GM19463 (cell line): ENCODE results near the gene TUFT1.

Experiments used
- ATAC-seq: cut with Tn5 transposase; IDR thresholded peaks from one replicate; pipeline ENCODE4 v1.9.1; 2021; ENCODE audit warnings: mild to moderate bottlenecking, moderate library complexity; ENCODE audit not compliant: unreplicated experiment

The TUFT1 gene, protein sequence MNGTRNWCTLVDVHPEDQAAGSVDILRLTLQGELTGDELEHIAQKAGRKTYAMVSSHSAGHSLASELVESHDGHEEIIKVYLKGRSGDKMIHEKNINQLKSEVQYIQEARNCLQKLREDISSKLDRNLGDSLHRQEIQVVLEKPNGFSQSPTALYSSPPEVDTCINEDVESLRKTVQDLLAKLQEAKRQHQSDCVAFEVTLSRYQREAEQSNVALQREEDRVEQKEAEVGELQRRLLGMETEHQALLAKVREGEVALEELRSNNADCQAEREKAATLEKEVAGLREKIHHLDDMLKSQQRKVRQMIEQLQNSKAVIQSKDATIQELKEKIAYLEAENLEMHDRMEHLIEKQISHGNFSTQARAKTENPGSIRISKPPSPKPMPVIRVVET

DNA sequence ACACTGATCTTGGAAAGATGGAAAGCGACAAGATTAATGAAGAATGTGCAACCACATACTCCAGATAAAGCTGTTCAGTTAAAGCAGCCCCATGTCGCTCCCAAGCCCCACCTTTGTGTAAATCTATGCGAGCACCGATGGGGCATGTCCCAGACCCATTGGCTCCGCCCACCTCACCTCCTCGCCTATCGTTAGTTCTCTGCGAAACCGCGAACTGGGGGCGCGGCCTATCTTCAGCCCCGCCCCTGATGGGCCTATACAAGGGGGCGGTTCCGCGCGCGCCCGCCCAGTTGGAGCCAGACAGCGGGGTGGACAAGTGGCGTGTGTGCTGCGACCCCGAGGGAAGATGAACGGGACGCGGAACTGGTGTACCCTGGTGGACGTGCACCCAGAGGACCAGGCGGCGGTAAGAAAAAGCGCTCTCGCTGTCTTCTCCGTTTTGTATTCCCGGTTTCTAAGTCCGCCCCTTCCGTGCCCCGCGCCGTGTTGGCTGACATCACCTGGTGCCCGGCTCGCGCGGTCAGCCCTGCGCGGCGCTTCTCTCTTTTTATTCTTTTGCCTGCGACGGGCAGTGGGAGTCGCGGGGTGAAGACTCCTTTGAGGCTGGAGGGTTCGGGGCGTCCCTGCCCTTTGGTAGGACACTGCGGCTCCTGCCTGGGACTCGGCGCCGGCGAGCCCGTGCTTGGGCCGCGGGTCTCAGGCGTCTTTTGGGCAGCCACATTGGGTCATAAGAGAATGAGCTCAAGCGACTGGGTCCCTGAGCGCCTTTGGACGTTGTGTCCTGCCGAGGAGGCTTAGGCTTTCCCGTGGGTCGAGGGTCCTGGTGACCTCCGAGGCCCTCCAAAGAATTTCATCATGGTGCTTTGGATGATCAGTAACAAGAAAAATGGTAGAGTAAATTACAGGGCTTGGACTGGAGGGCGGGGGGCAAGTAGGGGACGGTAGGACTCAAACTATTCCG lies at the start of gene TUFT1:
Gene TUFT1, plus strand, starts transcription at position 289 of the 961 bp plus-strand sequence. Its CDS starts 58 bp downstream, at position 347.
- ATAC-seq = peak; percentile 97

DNA sequence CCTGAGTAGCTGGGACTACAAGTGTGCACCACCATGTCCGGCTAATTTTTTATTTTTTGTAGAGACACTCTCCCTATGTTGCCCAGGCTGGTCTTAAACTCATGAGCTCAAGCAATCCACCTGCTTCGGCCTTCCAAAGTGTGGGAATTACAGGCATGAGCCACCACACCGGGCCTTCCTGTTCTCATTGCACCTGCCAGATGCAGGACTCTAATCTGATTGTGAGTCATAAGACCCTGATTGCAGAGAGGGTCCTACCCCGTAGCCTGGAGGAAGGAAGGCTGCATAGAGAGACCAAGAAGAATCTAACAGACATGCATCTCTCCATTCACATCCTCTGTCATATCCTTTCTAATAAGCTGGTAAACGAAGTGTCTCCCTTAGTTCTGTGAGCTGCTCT lies 48.5 kb upstream of the TUFT1 start:
- no peak for ATAC-seq

DNA sequence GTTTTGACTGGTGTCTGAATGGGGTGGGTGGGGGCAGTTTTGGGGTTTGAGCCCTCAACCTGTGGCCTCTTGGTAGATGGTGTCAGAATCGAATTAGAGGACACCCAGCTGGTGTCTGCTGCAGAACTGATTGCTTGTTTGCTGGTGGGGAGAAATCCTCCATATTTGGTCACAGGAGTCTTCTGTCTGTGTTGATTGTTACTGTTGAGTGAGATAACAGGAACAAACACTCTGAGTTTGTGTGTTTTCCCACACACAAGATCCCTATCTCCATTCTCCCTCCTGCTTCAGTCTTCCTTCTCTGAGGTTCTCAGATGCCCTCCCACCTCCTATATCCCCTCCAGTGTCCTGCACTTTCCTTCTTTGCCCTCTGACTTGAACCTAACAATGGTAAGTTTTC lies 48.0 kb upstream of the TUFT1 start:
- ATAC-seq = no peak

DNA sequence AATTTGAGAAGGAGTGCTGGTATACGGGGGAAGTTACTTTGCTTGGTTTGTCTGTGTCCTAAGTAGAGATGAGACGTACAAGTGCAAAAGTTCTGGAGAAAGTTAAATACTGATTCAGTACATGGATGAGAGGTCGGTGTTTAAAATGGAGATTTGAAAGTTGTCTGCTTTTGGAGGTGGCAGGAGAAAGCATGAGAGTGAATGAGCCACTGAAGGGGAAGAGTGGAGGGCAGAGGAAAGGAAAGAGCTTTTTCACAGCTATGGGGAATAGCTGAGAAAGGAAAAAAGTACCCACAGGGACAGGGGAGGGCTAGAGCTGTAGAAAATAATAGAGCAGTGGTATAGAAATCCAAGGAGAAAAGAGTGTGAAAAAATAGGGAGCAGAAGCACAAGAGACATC lies 47.1 kb upstream of the TUFT1 start:
- no peak for ATAC-seq

DNA sequence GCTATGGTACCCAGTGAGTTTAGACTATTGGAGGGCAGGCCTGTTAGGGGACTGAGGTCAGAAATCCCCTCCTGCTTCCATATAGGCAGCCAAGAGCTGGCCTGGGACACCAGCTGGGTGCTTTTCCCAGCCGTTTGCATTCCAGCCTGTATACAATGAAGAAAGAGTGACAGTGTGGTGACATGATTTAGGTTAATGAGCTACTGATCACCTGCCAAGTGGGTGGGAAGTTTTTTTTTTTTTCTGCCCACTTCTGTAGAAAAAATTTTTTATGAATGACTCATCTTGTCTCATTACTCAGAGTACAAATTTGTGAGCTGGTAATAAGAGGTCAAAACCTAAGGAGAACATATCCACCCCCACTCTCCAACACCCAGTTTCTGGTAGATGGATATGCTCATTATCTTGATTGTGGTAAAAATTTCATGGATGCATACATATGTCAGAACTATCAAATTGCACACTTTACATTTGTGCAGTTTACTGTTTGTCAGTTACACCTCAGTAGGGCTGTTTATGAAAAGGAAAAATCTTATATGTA lies 45.3 kb upstream of the TUFT1 start:
- peak; percentile 54 for ATAC-seq

DNA sequence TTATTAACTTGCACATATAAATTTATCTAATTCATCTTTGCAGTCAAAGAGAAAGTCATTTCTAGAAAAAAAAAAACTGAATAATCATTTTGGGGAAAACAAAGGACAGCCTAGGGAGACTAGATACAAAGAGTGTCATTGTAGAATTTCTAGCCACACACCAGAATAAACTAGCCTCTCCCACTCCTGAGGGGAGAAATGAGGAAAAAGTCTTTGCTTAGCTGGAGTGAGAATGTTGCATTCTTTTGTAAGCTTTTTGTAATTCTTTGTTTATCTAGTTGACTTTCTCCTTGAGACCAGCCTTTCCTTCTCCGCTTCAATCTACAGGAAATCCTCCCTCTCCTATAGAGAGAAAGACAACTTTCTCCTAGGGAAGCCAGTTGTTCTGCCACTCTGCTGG lies 44.8 kb upstream of the TUFT1 start:
- ATAC-seq = no peak

DNA sequence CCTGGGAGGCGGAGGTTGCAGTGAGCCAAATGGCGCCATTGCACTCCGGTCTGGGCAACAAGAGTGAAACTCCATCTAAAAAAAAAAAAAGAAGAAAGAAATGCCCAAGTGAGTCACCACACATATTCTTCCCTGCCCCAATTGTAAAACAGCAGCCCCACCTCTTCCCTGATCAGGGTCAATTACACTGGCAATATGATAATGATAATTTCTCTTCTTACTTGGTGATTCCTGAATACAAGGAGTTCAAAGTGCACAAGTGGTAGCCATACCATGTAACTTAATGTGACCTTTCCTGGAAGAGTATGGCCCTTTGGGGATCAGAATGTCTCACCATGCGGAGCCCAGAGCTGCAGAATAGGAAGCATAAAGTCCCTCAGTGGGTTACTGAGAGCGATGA lies 40.7 kb upstream of the TUFT1 start:
- ATAC-seq = no peak

DNA sequence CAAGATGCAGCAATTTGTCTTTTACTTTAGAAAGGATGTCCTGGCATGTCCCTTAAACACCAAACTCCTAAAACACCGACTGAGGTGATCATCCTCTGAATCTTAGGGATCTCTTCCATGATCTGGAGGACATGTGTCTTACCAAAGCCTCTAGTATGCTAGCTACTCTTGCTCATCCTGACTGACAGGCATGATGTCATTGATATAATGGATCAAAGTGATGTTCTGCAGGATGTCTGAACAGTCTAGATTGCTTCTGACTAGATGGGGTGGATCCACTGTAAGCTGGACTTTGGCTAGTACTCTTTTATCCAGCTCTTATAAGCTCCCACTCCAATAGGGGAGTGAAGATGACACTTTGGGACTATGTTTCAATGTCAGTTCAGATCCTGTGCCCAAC lies 40.2 kb upstream of the TUFT1 start:
- no peak for ATAC-seq

DNA sequence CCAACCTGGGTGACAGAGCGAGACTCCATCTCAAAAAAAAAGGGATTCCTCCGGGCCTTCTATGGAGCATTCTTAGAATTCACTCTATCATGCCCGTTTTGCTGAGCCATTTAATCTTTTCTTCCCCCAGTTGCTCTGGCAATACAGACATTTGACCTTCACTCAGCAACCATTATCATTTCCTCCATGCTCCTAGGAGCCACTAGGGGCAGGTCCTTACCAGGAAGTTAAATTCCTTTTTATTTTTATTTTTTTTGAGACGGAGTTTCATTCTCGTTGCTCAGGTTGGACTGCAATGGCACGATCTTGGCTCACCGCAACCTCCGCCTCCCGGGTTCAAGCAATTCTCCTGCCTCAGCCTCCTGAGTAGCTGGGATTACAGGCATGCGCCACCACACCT lies 38.6 kb upstream of the TUFT1 start:
- ATAC-seq = no peak

DNA sequence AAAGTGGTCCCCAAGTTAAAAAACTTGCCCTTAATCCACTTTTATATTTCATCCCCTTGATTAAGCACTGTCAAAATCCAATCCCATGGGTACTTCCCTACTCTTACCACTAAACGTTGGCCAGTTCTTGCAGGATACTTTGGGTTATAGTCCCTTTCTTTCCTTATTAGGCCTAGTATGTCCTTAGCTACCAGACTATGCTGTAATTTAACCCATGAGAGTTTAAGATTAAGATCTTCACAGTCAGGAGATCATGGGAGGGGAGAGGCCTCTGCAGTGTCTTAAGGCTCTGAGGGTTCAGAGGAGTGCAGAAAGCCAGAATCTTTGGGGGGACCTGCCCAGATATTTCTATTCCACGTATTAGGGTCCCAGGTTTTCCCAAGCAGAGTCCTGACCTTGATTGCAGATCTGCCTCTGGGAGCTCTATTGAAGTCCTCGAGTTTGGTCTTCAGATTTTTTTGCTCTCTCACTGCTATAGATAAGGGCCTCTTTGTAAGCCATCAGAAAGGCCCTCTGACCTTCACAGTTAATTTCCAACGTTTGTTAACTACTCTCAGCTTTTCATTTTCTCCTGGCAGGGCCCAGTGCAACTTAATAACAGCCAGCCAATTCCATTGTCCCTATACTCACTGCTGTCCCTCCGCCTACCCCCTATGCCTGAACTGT lies 37.9 kb upstream of the TUFT1 start:
- no peak for ATAC-seq

DNA sequence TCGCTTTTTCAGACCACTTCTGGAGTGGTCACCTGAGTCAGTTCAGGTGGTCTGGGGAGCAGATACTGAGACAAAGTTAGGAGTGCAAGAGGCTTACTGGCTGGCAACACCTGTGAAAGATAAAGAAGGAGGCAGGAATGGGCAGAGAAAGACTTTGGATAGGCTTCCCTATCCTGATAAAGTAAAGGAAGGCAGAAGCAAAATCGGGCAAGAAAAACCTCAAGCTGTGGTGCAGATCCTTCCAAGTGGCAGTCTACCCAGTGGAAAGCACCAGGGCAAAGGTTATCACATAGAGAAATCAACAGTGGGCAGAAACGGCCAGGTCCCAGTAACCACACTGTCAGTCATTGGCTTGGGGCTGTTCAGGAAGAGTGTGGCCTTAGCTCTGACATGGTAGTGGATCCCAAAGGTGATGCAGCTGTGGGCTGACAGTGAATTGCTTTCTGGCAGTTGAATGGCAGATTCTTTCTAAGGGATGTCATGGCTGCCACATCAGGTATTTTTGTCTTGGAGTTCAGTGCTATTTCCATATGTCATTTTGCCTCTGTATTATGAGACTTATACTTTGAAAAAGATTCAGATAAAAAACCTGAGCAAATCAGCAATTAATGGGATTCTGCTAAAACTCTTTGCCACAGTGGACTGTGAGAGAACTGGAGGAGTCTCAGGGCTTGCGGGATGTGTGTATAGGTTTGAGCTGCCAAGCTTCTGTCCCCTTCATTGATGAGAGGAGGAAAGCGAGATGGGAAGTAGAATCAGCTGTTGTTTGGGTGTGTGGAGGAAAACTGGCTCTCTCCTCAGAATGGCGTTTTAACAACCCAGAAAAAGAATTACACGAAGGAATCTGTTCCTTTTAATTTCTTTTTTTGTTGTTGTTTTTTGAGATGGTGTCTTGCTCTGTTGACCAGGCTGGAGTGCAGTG lies 37.0 kb upstream of the TUFT1 start:
- ATAC-seq = no peak

DNA sequence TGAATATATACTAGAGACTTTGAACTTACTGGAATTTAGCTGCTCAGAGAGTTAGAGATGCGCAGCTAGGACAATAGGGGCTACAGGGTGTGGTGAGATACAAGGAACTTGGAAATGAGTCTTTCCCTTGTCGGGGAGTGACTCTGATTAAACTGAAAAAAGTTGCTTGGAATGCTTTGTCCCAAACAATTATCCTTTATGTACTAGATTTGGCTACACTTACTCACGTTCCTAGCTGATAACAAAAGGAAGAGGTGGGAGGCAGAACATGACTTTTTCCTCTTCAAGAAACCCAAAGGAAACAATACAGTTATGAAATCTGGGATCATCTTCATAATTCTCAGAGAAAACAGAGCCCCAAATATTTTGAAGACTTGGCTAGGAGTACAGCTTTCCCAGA lies 35.9 kb upstream of the TUFT1 start:
- ATAC-seq = no peak

DNA sequence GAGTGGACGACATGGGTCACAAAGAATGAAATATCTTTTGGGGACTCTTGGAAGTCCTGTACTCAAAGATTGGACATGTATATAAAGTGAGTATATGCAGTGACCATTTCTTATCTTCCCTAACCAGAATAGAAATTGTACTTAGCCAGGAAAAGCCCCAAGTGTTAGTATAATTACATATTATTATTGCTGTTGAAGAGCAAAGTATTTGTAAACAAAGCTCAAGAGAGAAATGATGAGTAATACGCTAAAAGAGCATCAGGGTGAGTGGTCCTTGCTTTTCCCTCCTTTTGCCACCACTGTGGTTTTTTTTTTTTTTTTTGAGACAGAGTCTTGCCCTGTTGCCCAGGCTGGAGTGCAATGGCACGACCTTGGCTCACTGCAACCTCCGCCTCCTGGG lies 35.4 kb upstream of the TUFT1 start:
- ATAC-seq = no peak

DNA sequence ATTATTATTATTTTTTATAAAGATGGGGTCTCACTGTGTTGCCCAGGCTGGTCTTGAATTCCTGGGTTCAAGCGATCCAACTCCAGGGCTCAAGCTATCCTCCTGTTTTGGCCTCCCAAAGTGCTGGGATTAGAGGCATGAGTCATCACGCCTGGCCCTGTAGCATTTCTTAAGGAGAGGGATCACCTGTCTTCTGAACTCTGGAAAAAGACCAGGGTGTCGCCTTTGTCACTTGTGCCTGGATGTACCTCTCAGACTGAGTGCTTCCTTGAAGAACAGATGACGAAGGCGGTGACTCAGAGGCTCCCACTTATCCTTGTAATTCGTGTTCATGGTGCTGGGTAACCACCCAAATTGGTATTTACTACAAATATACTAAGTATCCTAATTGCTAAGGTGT lies 31.3 kb upstream of the TUFT1 start:
- ATAC-seq = no peak

DNA sequence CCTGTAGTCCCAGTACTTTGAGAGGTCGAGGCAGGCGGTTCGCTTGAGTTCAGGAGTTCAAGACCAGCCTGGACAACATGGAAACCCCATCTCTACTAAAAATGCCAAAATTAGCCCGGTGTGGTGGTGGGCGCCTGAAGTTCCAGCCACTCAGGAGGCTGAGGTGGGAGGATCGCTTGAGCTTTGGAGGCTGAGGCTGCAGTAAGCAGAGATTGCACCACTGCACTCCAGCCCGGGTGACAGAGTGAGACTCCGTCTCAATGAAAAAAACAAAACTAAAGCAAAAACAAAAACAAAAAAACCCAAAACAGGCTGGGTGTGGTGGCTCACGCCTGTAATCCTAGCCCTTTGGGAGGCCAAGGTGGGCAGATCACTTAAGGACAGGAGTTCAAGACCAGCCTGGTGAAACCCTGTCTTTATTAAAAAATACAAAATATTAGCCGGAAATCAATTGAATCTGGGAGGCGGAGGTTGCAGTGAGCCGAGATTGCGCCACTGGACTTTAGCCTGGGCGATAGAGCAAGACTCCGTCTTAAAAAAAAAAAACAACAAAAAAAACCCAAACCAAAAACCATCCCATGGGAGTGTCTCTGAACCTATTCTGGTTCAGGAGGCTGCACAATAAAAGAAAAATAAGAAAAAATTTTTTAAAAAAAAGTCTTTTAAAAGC lies 30.6 kb upstream of the TUFT1 start:
- no peak for ATAC-seq

DNA sequence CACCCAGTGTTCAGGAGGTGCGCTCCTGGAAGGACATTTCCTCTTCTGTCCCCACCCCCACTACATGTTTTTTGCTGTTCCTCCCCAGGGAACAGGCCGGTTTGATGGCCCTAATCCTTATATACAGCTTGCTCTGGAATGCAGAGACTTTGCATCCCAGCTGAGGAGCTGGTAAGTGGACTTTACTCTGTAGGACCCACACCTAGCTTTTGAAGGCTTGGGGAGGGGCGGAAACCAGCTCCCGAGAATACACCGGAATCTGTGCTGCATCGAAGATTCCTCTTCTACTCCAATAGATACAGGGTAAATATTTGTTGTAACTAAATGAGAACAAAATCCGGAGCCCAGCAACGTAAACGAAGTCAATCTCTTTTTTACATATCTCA lies 30.1 kb upstream of the TUFT1 start:
- ATAC-seq = no peak

DNA sequence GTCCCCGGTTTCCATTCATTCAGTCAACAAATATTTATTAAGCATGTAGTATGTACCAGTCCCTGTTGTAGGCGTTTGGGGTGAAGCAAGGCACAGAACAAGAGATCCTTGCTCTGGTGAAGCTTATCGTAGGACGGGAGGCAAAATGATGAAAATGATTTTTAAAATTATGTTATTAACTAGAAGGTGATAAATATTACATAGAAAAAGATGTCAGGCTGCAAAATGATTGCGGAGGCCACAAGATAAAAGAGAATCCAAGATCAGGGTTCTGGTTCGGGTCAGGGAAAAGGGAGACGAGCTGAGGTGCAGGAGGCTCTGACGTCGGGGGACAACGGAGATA lies 29.5 kb upstream of the TUFT1 start:
- no peak for ATAC-seq

DNA sequence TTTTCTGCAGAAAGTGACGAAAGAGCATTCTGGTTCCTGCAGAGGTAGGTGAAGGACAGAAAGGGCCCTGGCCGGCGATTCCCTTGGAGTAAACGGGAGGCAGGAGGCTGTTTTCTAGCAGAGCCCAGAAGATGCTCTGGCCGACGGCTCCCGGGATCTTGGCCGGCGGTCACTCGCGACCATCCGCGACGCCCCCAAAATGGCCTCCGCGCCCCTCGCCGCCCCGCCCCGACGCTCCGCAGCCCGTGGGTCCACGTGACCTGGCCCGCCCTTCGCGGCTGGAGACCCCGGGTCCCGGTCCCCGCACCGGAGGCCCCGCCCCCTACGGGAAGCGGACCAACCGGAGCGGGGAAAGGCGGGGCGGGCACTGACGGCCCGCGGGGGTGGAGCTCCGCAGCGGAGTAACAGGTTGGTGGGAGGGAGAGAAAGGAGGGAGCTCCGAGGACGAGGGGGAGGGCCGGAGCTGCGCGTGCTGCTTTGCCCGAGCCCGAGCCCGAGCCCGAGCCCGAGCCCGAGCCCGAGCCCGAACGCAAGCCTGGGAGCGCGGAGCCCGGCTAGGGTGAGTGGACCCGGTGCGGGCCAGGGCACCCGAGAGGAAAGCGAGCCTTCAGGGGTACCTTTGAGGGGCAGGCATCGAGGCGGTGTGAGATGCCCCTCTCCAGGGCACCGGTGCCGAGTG lies 29.0 kb upstream of the TUFT1 start, which contains the start of gene CGN:
Gene CGN, plus strand, starts transcription at position 431 of the 679 bp plus-strand sequence. CDS start 7,133 bp downstream, outside the sequence.
- peak; percentile 83 for ATAC-seq

DNA sequence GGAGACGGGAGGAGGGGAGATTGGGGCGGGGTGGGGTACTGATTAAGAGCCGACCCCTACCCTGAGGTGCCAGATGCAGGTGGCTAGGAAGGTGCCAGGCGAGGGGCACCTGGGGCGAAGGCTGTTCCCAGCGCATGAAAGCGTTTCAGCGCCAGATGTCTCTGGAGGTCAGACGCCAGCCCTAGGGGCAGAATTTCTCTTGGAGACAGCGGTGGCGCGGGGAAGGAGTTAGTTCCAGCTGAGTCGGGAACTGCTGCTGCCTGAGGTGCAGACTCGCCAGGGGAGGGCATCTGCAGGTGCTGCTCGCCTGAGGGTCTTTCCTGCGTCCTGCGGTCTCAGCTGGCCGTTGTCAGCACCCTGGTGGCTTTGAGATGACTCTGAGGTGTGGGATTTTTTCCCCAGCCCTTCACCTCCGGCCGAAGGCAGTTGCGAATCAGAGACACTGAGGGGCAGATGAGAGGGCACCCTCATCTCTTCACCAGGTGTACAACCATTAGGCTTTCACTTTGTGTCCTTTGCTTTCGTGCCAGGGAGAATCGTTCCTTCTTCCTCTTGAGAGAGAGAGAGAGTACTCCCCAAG lies 28.4 kb upstream of the TUFT1 start:
- no peak for ATAC-seq
